ENCODE results near the gene ATG2A.

DNA sequence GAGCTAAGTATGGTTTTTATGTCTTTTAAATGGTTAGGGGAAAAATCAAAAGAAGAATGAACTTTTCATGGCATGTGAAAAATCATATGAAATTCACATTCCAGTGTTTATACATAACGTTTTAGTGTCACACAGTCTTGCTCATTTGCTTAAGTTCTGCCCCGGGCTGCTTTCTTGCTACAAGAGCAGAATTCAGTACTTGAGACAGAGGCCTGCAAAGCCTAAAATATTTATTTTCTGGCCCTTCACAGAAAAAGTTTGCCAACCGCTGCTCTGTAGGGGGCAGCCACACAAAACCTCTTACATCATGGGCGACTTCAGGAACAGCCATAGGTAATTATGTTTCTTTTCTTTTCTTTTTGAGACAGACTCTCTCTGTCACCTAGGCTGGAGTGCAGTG is 1.0 kb upstream of the ATG2A start:
- TF ChIP-seq, protein P1, sequence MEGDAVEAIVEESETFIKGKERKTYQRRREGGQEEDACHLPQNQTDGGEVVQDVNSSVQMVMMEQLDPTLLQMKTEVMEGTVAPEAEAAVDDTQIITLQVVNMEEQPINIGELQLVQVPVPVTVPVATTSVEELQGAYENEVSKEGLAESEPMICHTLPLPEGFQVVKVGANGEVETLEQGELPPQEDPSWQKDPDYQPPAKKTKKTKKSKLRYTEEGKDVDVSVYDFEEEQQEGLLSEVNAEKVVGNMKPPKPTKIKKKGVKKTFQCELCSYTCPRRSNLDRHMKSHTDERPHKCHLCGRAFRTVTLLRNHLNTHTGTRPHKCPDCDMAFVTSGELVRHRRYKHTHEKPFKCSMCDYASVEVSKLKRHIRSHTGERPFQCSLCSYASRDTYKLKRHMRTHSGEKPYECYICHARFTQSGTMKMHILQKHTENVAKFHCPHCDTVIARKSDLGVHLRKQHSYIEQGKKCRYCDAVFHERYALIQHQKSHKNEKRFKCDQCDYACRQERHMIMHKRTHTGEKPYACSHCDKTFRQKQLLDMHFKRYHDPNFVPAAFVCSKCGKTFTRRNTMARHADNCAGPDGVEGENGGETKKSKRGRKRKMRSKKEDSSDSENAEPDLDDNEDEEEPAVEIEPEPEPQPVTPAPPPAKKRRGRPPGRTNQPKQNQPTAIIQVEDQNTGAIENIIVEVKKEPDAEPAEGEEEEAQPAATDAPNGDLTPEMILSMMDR (IDR thresholded peaks at IDR 0.05; ENCODE audit: low read depth, low read length), result no peak
- no peak for TF ChIP-seq POLR2A (IDR thresholded peaks at IDR 0.05; ENCODE audit: extremely low read depth, insufficient read length)
- no peak for TF ChIP-seq MYC (IDR thresholded peaks at IDR 0.05; ENCODE audit: low read depth, low read length)
